Endothelial cell of umbilical vein (primary cell): Measurements from ENCODE around the gene CDC42BPG. TPM values are rescaled to one million over a fixed set of nuclear protein-coding genes. Genes with fewer than 3 reads are reported as not detected.

ENCODE experiments used
- BruUV-seq: library from RNA; stranded (reverse); fragments of 400-500 nt; replicated peaks from 2 replicates; lab custom pipeline; 2021; lab: Mats Ljungman, UMichigan
- CTCF ChIA-PET: fragments of 300-600, 350-600 bp; sonication (Branson Sonifier 250); formaldehyde crosslinking; loops from one replicate; lab custom pipeline; 2021; ENCODE audit warnings: antibody characterized with exemption, inconsistent platforms; lab: Charles Lee
- POLR2A ChIA-PET: fragments of 300-600, 350-600 bp; sonication (Branson Sonifier 250); formaldehyde crosslinking; loops from one replicate; lab custom pipeline; 2021; ENCODE audit warnings: antibody characterized with exemption, inconsistent platforms; lab: Charles Lee
- DNase-seq: peaks from one replicate; pipeline ENCODE4 v3.0.0-alpha.2; 2011; ENCODE audit warnings: low read depth, low spot score
- FAIRE-seq: peaks from 2 replicates; lab custom pipeline; 2011; peaks lifted over from hg19 to GRCh38; lab: Jason Lieb, UNC
- H2AFZ ChIP-seq: 2 replicates; pipeline ENCODE4 v1.6.0; 2012; ENCODE audit warnings: low read depth, low read length, control low read depth, inconsistent platforms
- H3K27ac ChIP-seq: 2 replicates; pipeline ENCODE4 v1.5.1; 2011; ENCODE audit warnings: low read depth, mild to moderate bottlenecking, control low read depth, low read length, moderate library complexity; ENCODE audit not compliant: insufficient read depth
- H3K27me3 ChIP-seq, 2 experiments: 2 replicates each; pipeline versions ENCODE4 v1.6.0 to v1.6.1; 2011; ENCODE audit warnings: low read length in 2 of 2, mixed read lengths in 1 of 2; ENCODE audit not compliant: control insufficient read depth in 2 of 2, insufficient read depth in 2 of 2
- H3K36me3 ChIP-seq, 2 experiments: 2 replicates in 1 of 2; 3 replicates in 1 of 2; pipeline ENCODE4 v1.5.1; 2011; ENCODE audit warnings: low read length in 2 of 2, mild to moderate bottlenecking in 1 of 2, moderate library complexity in 1 of 2; ENCODE audit not compliant: control insufficient read depth in 2 of 2, insufficient read depth in 2 of 2; ENCODE audit errors: extremely low read depth in 1 of 2
- H3K4me1 ChIP-seq: 3 replicates; pipeline ENCODE4 v1.5.1; 2011; ENCODE audit warnings: mild to moderate bottlenecking, low read length; ENCODE audit not compliant: control insufficient read depth, insufficient read depth; ENCODE audit errors: extremely low read depth
- H3K4me2 ChIP-seq: 2 replicates; pipeline ENCODE4 v1.6.1; 2011; ENCODE audit warnings: low read length, control low read depth, mixed read lengths; ENCODE audit not compliant: insufficient read depth
- H3K4me3 ChIP-seq, 3 experiments: fragments of 200-600 bp in 1 of 3; sonication (generic), shearing (Covaris generic) in 1 of 3; replicated peaks in 1 of 3; 2 replicates each; pipeline ENCODE4 v1.5.1; 2011 to 2016; ENCODE audit warnings: control low read depth in 3 of 3, low read length in 3 of 3, mild to moderate bottlenecking in 2 of 3, inconsistent platforms in 1 of 3, low read depth in 1 of 3, moderate library complexity in 1 of 3; ENCODE audit not compliant: insufficient read depth in 1 of 3
- H3K79me2 ChIP-seq: 2 replicates; pipeline ENCODE4 v1.6.0; 2012; ENCODE audit warnings: low read length, inconsistent platforms; ENCODE audit not compliant: control insufficient read depth, insufficient read depth
- H3K9ac ChIP-seq: replicated peaks from 2 replicates; pipeline ENCODE3; 2011; ENCODE audit warnings: low read length, control low read depth; ENCODE audit not compliant: insufficient read depth; ENCODE audit errors: extremely low read depth
- H3K9me1 ChIP-seq: replicated peaks from 3 replicates; pipeline ENCODE4 v1.6.0; 2011; ENCODE audit warnings: mild to moderate bottlenecking, low read length; ENCODE audit not compliant: control insufficient read depth, insufficient read depth; ENCODE audit errors: extremely low read depth
- H3K9me3 ChIP-seq: replicated peaks from 2 replicates; pipeline ENCODE4 v1.5.1; 2012; ENCODE audit warnings: low read length, inconsistent platforms; ENCODE audit not compliant: control insufficient read depth, insufficient read depth
- H4K20me1 ChIP-seq: replicated peaks from 2 replicates; pipeline ENCODE3; 2011; ENCODE audit warnings: mild to moderate bottlenecking, low read length; ENCODE audit not compliant: control insufficient read depth, insufficient read depth; ENCODE audit errors: extremely low read depth
- CTCF ChIP-seq, 2 donors: IDR thresholded peaks; 1 replicate in 1 of 2; 2 replicates in 1 of 2; pipeline ENCODE4 v1.5.1; 2011; ENCODE audit warnings: low read length in 2 of 2, mild to moderate bottlenecking in 2 of 2, moderate library complexity in 2 of 2, control low read depth in 1 of 2, inconsistent platforms in 1 of 2, low read depth in 1 of 2; ENCODE audit not compliant: insufficient read depth in 1 of 2; ENCODE audit errors: extremely low read depth in 1 of 2
- EZH2 ChIP-seq: IDR thresholded peaks from 2 replicates; pipeline ENCODE4 v1.6.1; 2012; ENCODE audit warnings: borderline replicate concordance, low read depth, mild to moderate bottlenecking, moderate library complexity, low read length, inconsistent platforms; ENCODE audit not compliant: severe bottlenecking
- FOS ChIP-seq: IDR thresholded peaks from 2 replicates; pipeline ENCODE4 v1.6.1; 2011; ENCODE audit warnings: mild to moderate bottlenecking, low read length, moderate library complexity, borderline replicate concordance; ENCODE audit not compliant: insufficient read depth
- GATA2 ChIP-seq: IDR thresholded peaks from 2 replicates; pipeline ENCODE4 v1.7.0; 2011; ENCODE audit warnings: low read depth, mild to moderate bottlenecking, moderate library complexity, mixed read lengths, low read length; ENCODE audit not compliant: insufficient read length, insufficient read depth
- JUN ChIP-seq: IDR thresholded peaks from 2 replicates; pipeline ENCODE4 v1.6.1; 2011; ENCODE audit warnings: borderline replicate concordance, low read depth; ENCODE audit not compliant: insufficient read length, insufficient read depth
- MAX ChIP-seq: IDR thresholded peaks from 2 replicates; pipeline ENCODE4 v1.6.1; 2011; ENCODE audit not compliant: insufficient read depth, insufficient read length
- POLR2A ChIP-seq: IDR thresholded peaks from 2 replicates; pipeline ENCODE4 v1.6.1; 2012; ENCODE audit warnings: low read depth, mild to moderate bottlenecking, control low read depth, low read length
- POLR2AphosphoS5 ChIP-seq: IDR thresholded peaks from 2 replicates; pipeline ENCODE4 v1.6.1; 2012; ENCODE audit warnings: low read depth, mild to moderate bottlenecking, control low read depth, low read length, moderate library complexity; ENCODE audit not compliant: insufficient read depth
- dilution Hi-C: fragments of 300-500 bp; cut with MboI; formaldehyde crosslinking; loops from one replicate; pipeline ENCODE4 v1.15.0; 2019; ENCODE audit warnings: low sequenced_read_pairs; ENCODE audit not compliant: extremely low pct_ligation_motif_present
- intact Hi-C: fragments of 100-400 bp; cut with micrococcal nuclease; formaldehyde crosslinking; loops from one replicate; pipeline ENCODE4 v1.10.0; 2022
- polyA plus RNA-seq, 4 experiments: library from polyadenylated mRNA; depleted of rRNA in 3 of 4; stranded (reverse) in 3 of 4; unstranded in 1 of 4; fragments of >200 nt; gene quantifications; 2 replicates each; pipeline versions ENCODE4 v1.2.1 to v1.2.3, GENCODE V29; 2011 to 2012; ENCODE audit warnings: missing spikeins in 1 of 4
- total RNA-seq: library from RNA; stranded (reverse); gene quantifications from 2 replicates; pipeline ENCODE4 v1.2.3, GENCODE V29; 2021

Gene CDC42BPG
- total and polyA plus RNA-seq, 2 donors (not counting 3 experiments of a cell fraction or from before 2014, with no cell fraction given): 0.19 to 0.42 TPM

DNA sequence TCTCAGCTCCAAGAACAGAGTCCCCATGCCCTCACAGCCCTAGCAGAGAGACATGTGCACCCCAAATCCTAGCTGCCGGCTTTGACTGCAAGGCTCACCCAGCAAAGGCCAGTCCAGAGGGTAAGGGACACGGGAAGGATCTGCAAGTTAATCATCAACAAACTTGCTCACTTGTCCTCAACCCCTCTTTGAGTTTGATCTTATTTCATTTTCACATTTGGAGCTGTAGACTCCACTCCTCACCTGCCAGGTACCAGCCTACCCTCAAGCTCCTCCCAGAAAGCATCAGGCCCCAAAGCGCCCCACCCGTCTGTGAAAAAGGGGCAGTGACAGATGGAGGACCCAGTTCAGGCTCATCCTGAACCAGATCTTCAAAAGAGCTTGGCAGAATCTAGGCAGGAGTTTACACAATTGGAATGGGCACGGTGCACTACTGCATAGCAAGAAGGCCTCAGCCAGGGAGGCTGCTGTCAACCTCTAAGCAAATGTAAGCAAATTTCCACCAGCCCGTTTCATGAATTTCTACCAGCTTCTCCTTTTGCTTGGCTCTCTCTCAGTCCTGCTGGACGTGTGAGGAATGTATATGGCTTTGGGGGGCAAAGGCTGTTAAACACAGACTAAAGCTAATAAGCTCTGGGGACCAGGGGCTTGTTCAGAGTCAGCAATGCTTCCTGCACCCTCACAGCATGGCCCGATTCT lies 28.5 kb upstream of the CDC42BPG start:
- Histone ChIP-seq H2AFZ (no peak overlapping the region), H3K27ac (no peak overlapping the region), H3K4me1 (peaks cover 55% of the 10 kb centered on the region), H4K20me1 (no peaks in the 10 kb centered on the region), H3K36me3 (peaks cover 2 to 11% of the 10 kb centered on the region in 2 experiments), H3K27me3 (no peaks in the 10 kb centered on the region), H3K9me1 (no peaks in the 10 kb centered on the region), H3K4me3 (no peak overlapping the region), H3K4me2 (no peak overlapping the region), H3K9me3 (no peaks in the 10 kb centered on the region), H3K9ac (no peak overlapping the region), H3K79me2 (peaks cover 73% of the 10 kb centered on the region)
- BruUV-seq: no TSS peak
- ChIA-PET POLR2A (no interaction called here), CTCF (interaction anchor here (1.1 to 1.8 kb wide), 3 partner anchors 13 to 17 kb away, joined by 3 to 9 read pairs (median 6); no protein-coding TSS in a partner anchor)
- intact Hi-C loops: no loop called here
- dilution Hi-C loops: no loop called here
- TF ChIP-seq POLR2A: no peak
- TF ChIP-seq JUN: no peak
- no peak for TF ChIP-seq EZH2
- no peak for TF ChIP-seq GATA2
- TF ChIP-seq POLR2AphosphoS5: no peak
- no peak for TF ChIP-seq MAX
- TF ChIP-seq FOS: no peak
- TF ChIP-seq CTCF (IDR thresholded peaks at IDR 0.05; ENCODE audit: extremely low read depth in 1 of 2, insufficient read depth in 1 of 2, low read depth in 1 of 2, low read length in 2 of 2): no peak
- FAIRE-seq (no peak), DNase-seq (no peak)
